ENCODE results near the gene ABHD16A. TPM values are rescaled to one million over a fixed set of nuclear protein-coding genes. Genes with fewer than 3 reads are reported as not detected.

ABHD16A gene
- total and polyA plus RNA-seq, 2 of the 13 experiments (the other 11 are each of a cell fraction or from before 2014, with no cell fraction given), result 43.5 to 45.4 TPM

DNA sequence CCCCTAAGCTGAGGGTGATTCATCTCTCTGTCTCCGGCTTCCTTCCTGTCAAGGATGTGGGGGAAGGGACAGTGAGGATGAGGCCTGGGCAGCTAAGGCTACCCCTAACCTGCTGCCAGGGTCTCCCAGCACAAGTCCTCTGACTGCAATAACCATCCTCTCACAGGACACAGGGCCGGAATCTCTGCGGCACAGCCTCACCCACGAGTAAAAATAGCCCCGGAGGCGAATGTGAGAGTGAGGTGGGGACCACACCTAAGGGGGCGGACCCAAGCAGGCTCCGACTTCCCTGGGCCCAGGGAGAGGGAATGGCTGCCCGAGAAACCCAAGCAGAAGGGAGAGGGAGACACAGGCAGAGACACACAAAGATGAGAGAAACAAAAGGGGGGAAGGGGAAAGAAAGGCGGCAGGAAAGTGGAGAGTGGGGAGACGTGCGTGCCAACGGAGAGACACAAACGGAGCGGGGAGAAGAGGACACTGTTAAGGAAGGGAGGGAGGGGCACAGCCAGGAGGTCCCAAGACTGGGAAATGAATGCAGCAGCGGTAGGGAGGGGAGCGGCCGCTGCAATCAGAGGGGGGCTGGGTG is 31.8 kb upstream of the ABHD16A start (continued):
- TF ChIP-seq, protein P1, sequence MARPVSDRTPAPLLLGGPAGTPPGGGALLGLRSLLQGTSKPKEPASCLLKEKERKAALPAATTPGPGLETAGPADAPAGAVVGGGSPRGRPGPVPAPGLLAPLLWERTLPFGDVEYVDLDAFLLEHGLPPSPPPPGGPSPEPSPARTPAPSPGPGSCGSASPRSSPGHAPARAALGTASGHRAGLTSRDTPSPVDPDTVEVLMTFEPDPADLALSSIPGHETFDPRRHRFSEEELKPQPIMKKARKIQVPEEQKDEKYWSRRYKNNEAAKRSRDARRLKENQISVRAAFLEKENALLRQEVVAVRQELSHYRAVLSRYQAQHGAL (CRISPR knock-in tag; IDR thresholded peaks at IDR 0.05; ENCODE audit: not compliant biosample characterization), result no peak
- TF ChIP-seq SP2 (CRISPR knock-in tag; IDR thresholded peaks at IDR 0.05) (no peak), ZNF878 (CRISPR knock-in tag; IDR thresholded peaks at IDR 0.05) (peak; percentile 51; the same call in 1 of the 2 replicates), CC2D1A (CRISPR knock-in tag; IDR thresholded peaks at IDR 0.05) (no peak), ZKSCAN5 (CRISPR knock-in tag; IDR thresholded peaks at IDR 0.05) (no peak), SOX6 (IDR thresholded peaks at IDR 0.05) (no peak), SOX6 (CRISPR knock-in tag; IDR thresholded peaks at IDR 0.05) (0 out of 2 replicates have a peak, but pooled peaks have one; percentile 7), CENPT (CRISPR knock-in tag; IDR thresholded peaks at IDR 0.05; ENCODE audit: low read depth) (no peak), ZSCAN12 (CRISPR knock-in tag; IDR thresholded peaks at IDR 0.05) (no peak), ZNF709 (CRISPR knock-in tag; IDR thresholded peaks at IDR 0.05) (no peak), SATB2 (CRISPR knock-in tag; IDR thresholded peaks at IDR 0.05) (no peak), ZSCAN22 (CRISPR knock-in tag; IDR thresholded peaks at IDR 0.05) (no peak), FOXA3 (CRISPR knock-in tag; IDR thresholded peaks at IDR 0.05) (no peak), XRCC5 (optimal IDR thresholded peaks at IDR 0.05; ENCODE audit: low read length) (no peak), ZSCAN21 (CRISPR knock-in tag; IDR thresholded peaks at IDR 0.05; ENCODE audit: borderline replicate concordance) (no peak), ZBTB1 (CRISPR knock-in tag; IDR thresholded peaks at IDR 0.05; ENCODE audit: borderline replicate concordance) (no peak), ZNF546 (CRISPR knock-in tag; conservative IDR thresholded peaks at IDR 0.05) (no peak), EHMT2 (IDR thresholded peaks at IDR 0.05; ENCODE audit: borderline replicate concordance, low read depth, low read length) (no peak), ZNF841 (CRISPR knock-in tag; IDR thresholded peaks at IDR 0.05; ENCODE audit: borderline replicate concordance) (no peak), ZNF230 (CRISPR knock-in tag; IDR thresholded peaks at IDR 0.05) (no peak), AGO2 (optimal IDR thresholded peaks at IDR 0.05; ENCODE audit: low read depth, low read length) (peak; percentile 78), JUNB (CRISPR knock-in tag; IDR thresholded peaks at IDR 0.05; ENCODE audit: borderline replicate concordance) (no peak)
- TF ChIP-seq, protein P2, sequence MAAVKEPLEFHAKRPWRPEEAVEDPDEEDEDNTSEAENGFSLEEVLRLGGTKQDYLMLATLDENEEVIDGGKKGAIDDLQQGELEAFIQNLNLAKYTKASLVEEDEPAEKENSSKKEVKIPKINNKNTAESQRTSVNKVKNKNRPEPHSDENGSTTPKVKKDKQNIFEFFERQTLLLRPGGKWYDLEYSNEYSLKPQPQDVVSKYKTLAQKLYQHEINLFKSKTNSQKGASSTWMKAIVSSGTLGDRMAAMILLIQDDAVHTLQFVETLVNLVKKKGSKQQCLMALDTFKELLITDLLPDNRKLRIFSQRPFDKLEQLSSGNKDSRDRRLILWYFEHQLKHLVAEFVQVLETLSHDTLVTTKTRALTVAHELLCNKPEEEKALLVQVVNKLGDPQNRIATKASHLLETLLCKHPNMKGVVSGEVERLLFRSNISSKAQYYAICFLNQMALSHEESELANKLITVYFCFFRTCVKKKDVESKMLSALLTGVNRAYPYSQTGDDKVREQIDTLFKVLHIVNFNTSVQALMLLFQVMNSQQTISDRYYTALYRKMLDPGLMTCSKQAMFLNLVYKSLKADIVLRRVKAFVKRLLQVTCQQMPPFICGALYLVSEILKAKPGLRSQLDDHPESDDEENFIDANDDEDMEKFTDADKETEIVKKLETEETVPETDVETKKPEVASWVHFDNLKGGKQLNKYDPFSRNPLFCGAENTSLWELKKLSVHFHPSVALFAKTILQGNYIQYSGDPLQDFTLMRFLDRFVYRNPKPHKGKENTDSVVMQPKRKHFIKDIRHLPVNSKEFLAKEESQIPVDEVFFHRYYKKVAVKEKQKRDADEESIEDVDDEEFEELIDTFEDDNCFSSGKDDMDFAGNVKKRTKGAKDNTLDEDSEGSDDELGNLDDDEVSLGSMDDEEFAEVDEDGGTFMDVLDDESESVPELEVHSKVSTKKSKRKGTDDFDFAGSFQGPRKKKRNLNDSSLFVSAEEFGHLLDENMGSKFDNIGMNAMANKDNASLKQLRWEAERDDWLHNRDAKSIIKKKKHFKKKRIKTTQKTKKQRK (IDR thresholded peaks at IDR 0.05; ENCODE audit: low read length), result no peak
- TF ChIP-seq, protein P3, sequence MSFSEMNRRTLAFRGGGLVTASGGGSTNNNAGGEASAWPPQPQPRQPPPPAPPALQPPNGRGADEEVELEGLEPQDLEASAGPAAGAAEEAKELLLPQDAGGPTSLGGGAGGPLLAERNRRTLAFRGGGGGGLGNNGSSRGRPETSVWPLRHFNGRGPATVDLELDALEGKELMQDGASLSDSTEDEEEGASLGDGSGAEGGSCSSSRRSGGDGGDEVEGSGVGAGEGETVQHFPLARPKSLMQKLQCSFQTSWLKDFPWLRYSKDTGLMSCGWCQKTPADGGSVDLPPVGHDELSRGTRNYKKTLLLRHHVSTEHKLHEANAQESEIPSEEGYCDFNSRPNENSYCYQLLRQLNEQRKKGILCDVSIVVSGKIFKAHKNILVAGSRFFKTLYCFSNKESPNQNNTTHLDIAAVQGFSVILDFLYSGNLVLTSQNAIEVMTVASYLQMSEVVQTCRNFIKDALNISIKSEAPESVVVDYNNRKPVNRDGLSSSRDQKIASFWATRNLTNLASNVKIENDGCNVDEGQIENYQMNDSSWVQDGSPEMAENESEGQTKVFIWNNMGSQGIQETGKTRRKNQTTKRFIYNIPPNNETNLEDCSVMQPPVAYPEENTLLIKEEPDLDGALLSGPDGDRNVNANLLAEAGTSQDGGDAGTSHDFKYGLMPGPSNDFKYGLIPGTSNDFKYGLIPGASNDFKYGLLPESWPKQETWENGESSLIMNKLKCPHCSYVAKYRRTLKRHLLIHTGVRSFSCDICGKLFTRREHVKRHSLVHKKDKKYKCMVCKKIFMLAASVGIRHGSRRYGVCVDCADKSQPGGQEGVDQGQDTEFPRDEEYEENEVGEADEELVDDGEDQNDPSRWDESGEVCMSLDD (CRISPR knock-in tag; IDR thresholded peaks at IDR 0.05; ENCODE audit: borderline replicate concordance), result no peak
- TF ChIP-seq, protein P4, sequence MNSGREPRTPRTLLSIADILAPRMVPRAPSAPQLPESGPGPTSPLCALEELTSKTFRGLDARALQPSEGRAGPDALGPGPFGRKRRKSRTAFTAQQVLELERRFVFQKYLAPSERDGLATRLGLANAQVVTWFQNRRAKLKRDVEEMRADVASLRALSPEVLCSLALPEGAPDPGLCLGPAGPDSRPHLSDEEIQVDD (CRISPR knock-in tag; IDR thresholded peaks at IDR 0.05; ENCODE audit: borderline replicate concordance), result no peak
